Endothelial cell of umbilical vein (primary cell): Measurements from ENCODE around the gene GAPDHS. TPM values are rescaled to one million over a fixed set of nuclear protein-coding genes. Genes with fewer than 3 reads are reported as not detected.

ENCODE experiments used
- BruUV-seq: library from RNA; stranded (reverse); fragments of 400-500 nt; replicated peaks from 2 replicates; lab custom pipeline; 2021; lab: Mats Ljungman, UMichigan
- CTCF ChIA-PET: fragments of 300-600, 350-600 bp; sonication (Branson Sonifier 250); formaldehyde crosslinking; loops from one replicate; lab custom pipeline; 2021; ENCODE audit warnings: antibody characterized with exemption, inconsistent platforms; lab: Charles Lee
- POLR2A ChIA-PET: fragments of 300-600, 350-600 bp; sonication (Branson Sonifier 250); formaldehyde crosslinking; loops from one replicate; lab custom pipeline; 2021; ENCODE audit warnings: antibody characterized with exemption, inconsistent platforms; lab: Charles Lee
- DNase-seq: peaks from one replicate; pipeline ENCODE4 v3.0.0-alpha.2; 2011; ENCODE audit warnings: low read depth, low spot score
- FAIRE-seq: peaks from 2 replicates; lab custom pipeline; 2011; peaks lifted over from hg19 to GRCh38; lab: Jason Lieb, UNC
- H2AFZ ChIP-seq: 2 replicates; pipeline ENCODE4 v1.6.0; 2012; ENCODE audit warnings: low read depth, low read length, control low read depth, inconsistent platforms
- H3K27ac ChIP-seq: 2 replicates; pipeline ENCODE4 v1.5.1; 2011; ENCODE audit warnings: low read depth, mild to moderate bottlenecking, control low read depth, low read length, moderate library complexity; ENCODE audit not compliant: insufficient read depth
- H3K27me3 ChIP-seq, 2 experiments: 2 replicates each; pipeline versions ENCODE4 v1.6.0 to v1.6.1; 2011; ENCODE audit warnings: low read length in 2 of 2, mixed read lengths in 1 of 2; ENCODE audit not compliant: control insufficient read depth in 2 of 2, insufficient read depth in 2 of 2
- H3K36me3 ChIP-seq, 2 experiments: 2 replicates in 1 of 2; 3 replicates in 1 of 2; pipeline ENCODE4 v1.5.1; 2011; ENCODE audit warnings: low read length in 2 of 2, mild to moderate bottlenecking in 1 of 2, moderate library complexity in 1 of 2; ENCODE audit not compliant: control insufficient read depth in 2 of 2, insufficient read depth in 2 of 2; ENCODE audit errors: extremely low read depth in 1 of 2
- H3K4me1 ChIP-seq: 3 replicates; pipeline ENCODE4 v1.5.1; 2011; ENCODE audit warnings: mild to moderate bottlenecking, low read length; ENCODE audit not compliant: control insufficient read depth, insufficient read depth; ENCODE audit errors: extremely low read depth
- H3K4me2 ChIP-seq: 2 replicates; pipeline ENCODE4 v1.6.1; 2011; ENCODE audit warnings: low read length, control low read depth, mixed read lengths; ENCODE audit not compliant: insufficient read depth
- H3K4me3 ChIP-seq, 3 experiments: fragments of 200-600 bp in 1 of 3; sonication (generic), shearing (Covaris generic) in 1 of 3; replicated peaks in 1 of 3; 2 replicates each; pipeline ENCODE4 v1.5.1; 2011 to 2016; ENCODE audit warnings: control low read depth in 3 of 3, low read length in 3 of 3, mild to moderate bottlenecking in 2 of 3, inconsistent platforms in 1 of 3, low read depth in 1 of 3, moderate library complexity in 1 of 3; ENCODE audit not compliant: insufficient read depth in 1 of 3
- H3K79me2 ChIP-seq: 2 replicates; pipeline ENCODE4 v1.6.0; 2012; ENCODE audit warnings: low read length, inconsistent platforms; ENCODE audit not compliant: control insufficient read depth, insufficient read depth
- H3K9ac ChIP-seq: replicated peaks from 2 replicates; pipeline ENCODE3; 2011; ENCODE audit warnings: low read length, control low read depth; ENCODE audit not compliant: insufficient read depth; ENCODE audit errors: extremely low read depth
- H3K9me1 ChIP-seq: replicated peaks from 3 replicates; pipeline ENCODE4 v1.6.0; 2011; ENCODE audit warnings: mild to moderate bottlenecking, low read length; ENCODE audit not compliant: control insufficient read depth, insufficient read depth; ENCODE audit errors: extremely low read depth
- H3K9me3 ChIP-seq: replicated peaks from 2 replicates; pipeline ENCODE4 v1.5.1; 2012; ENCODE audit warnings: low read length, inconsistent platforms; ENCODE audit not compliant: control insufficient read depth, insufficient read depth
- H4K20me1 ChIP-seq: replicated peaks from 2 replicates; pipeline ENCODE3; 2011; ENCODE audit warnings: mild to moderate bottlenecking, low read length; ENCODE audit not compliant: control insufficient read depth, insufficient read depth; ENCODE audit errors: extremely low read depth
- CTCF ChIP-seq, 2 donors: IDR thresholded peaks; 1 replicate in 1 of 2; 2 replicates in 1 of 2; pipeline ENCODE4 v1.5.1; 2011; ENCODE audit warnings: low read length in 2 of 2, mild to moderate bottlenecking in 2 of 2, moderate library complexity in 2 of 2, control low read depth in 1 of 2, inconsistent platforms in 1 of 2, low read depth in 1 of 2; ENCODE audit not compliant: insufficient read depth in 1 of 2; ENCODE audit errors: extremely low read depth in 1 of 2
- EZH2 ChIP-seq: IDR thresholded peaks from 2 replicates; pipeline ENCODE4 v1.6.1; 2012; ENCODE audit warnings: borderline replicate concordance, low read depth, mild to moderate bottlenecking, moderate library complexity, low read length, inconsistent platforms; ENCODE audit not compliant: severe bottlenecking
- FOS ChIP-seq: IDR thresholded peaks from 2 replicates; pipeline ENCODE4 v1.6.1; 2011; ENCODE audit warnings: mild to moderate bottlenecking, low read length, moderate library complexity, borderline replicate concordance; ENCODE audit not compliant: insufficient read depth
- GATA2 ChIP-seq: IDR thresholded peaks from 2 replicates; pipeline ENCODE4 v1.7.0; 2011; ENCODE audit warnings: low read depth, mild to moderate bottlenecking, moderate library complexity, mixed read lengths, low read length; ENCODE audit not compliant: insufficient read length, insufficient read depth
- JUN ChIP-seq: IDR thresholded peaks from 2 replicates; pipeline ENCODE4 v1.6.1; 2011; ENCODE audit warnings: borderline replicate concordance, low read depth; ENCODE audit not compliant: insufficient read length, insufficient read depth
- MAX ChIP-seq: IDR thresholded peaks from 2 replicates; pipeline ENCODE4 v1.6.1; 2011; ENCODE audit not compliant: insufficient read depth, insufficient read length
- MYC ChIP-seq: IDR thresholded peaks from one replicate; pipeline ENCODE4 v1.6.1; 2011; ENCODE audit warnings: mild to moderate bottlenecking, low read depth, low read length
- POLR2A ChIP-seq: IDR thresholded peaks from 2 replicates; pipeline ENCODE4 v1.6.1; 2012; ENCODE audit warnings: low read depth, mild to moderate bottlenecking, control low read depth, low read length
- POLR2AphosphoS5 ChIP-seq: IDR thresholded peaks from 2 replicates; pipeline ENCODE4 v1.6.1; 2012; ENCODE audit warnings: low read depth, mild to moderate bottlenecking, control low read depth, low read length, moderate library complexity; ENCODE audit not compliant: insufficient read depth
- dilution Hi-C: fragments of 300-500 bp; cut with MboI; formaldehyde crosslinking; loops from one replicate; pipeline ENCODE4 v1.15.0; 2019; ENCODE audit warnings: low sequenced_read_pairs; ENCODE audit not compliant: extremely low pct_ligation_motif_present
- intact Hi-C: fragments of 100-400 bp; cut with micrococcal nuclease; formaldehyde crosslinking; loops from one replicate; pipeline ENCODE4 v1.10.0; 2022
- polyA plus RNA-seq, 4 experiments: library from polyadenylated mRNA; depleted of rRNA in 3 of 4; stranded (reverse) in 3 of 4; unstranded in 1 of 4; fragments of >200 nt; gene quantifications; 2 replicates each; pipeline versions ENCODE4 v1.2.1 to v1.2.3, GENCODE V29; 2011 to 2012; ENCODE audit warnings: missing spikeins in 1 of 4
- total RNA-seq: library from RNA; stranded (reverse); gene quantifications from 2 replicates; pipeline ENCODE4 v1.2.3, GENCODE V29; 2021

GAPDHS gene
- total and polyA plus RNA-seq, 2 donors (not counting 3 experiments of a cell fraction or from before 2014, with no cell fraction given), result not detected

- Histone ChIP-seq H3K27ac (no peak overlapping the region), H3K27me3 (peaks cover 0 to 4% of the 10 kb centered on the region in 2 experiments), H3K4me3 (no peak overlapping the region), H3K9me1 (no peaks in the 10 kb centered on the region), H3K79me2 (no peaks in the 10 kb centered on the region), H3K9ac (no peak overlapping the region), H3K4me2 (no peak overlapping the region), H3K36me3 (no peaks in the 10 kb centered on the region), H4K20me1 (no peaks in the 10 kb centered on the region), H3K9me3 (no peaks in the 10 kb centered on the region), H2AFZ (no peak overlapping the region), H3K4me1 (no peaks in the 10 kb centered on the region)
- TF ChIP-seq EZH2 (no peak), POLR2AphosphoS5 (no peak), FOS (no peak), POLR2A (no peak), CTCF (IDR thresholded peaks at IDR 0.05; ENCODE audit: extremely low read depth in 1 of 2, insufficient read depth in 1 of 2, low read depth in 1 of 2, low read length in 2 of 2) (no peak), MYC (no peak), MAX (no peak), GATA2 (no peak), JUN (no peak)
- ChIA-PET CTCF (interaction anchor here (0.7 kb wide), 1 partner anchor 11 kb away, joined by 4 read pairs; no protein-coding TSS in a partner anchor), POLR2A (no interaction called here)
- DNase-seq, result no peak
- no TSS peak for BruUV-seq
- intact Hi-C loops, result no loop called here
- dilution Hi-C loops, result no loop called here
- no peak for FAIRE-seq
These were observed 26.0 kb downstream of the GAPDHS start for GRCh38 chr19:35559281-35559659.
